Astrocyte (in vitro differentiated cells and primary cell): Measurements from ENCODE around the gene PTPN20. TPM values are rescaled to one million over a fixed set of nuclear protein-coding genes. Genes with fewer than 3 reads are reported as not detected.

Source experiments
- DNase-seq: peaks from one replicate; pipeline ENCODE4 v3.0.0-alpha.2; 2010; ENCODE audit warnings: low read depth
- FAIRE-seq: peaks from 2 replicates; lab custom pipeline; 2011; peaks lifted over from hg19 to GRCh38; lab: Jason Lieb, UNC
- H2AFZ ChIP-seq: 2 replicates; pipeline ENCODE4 v1.6.0; 2012; ENCODE audit warnings: low read depth, low read length, inconsistent platforms
- H3K27ac ChIP-seq: 2 replicates; pipeline ENCODE4 v1.5.1; 2011; ENCODE audit warnings: low read depth, low read length, inconsistent platforms
- H3K27me3 ChIP-seq: 2 replicates; pipeline ENCODE4 v1.6.0; 2011; ENCODE audit warnings: low read length, inconsistent platforms; ENCODE audit not compliant: insufficient read depth
- H3K36me3 ChIP-seq: 2 replicates; pipeline ENCODE4 v1.5.1; 2011; ENCODE audit warnings: low read length, inconsistent platforms; ENCODE audit not compliant: insufficient read depth
- H3K4me1 ChIP-seq: 2 replicates; pipeline ENCODE4 v1.5.1; 2011; ENCODE audit warnings: low read length, inconsistent platforms; ENCODE audit not compliant: insufficient read depth
- H3K4me2 ChIP-seq: 2 replicates; pipeline ENCODE4 v1.6.0; 2012; ENCODE audit warnings: low read length, inconsistent platforms
- H3K4me3 ChIP-seq: 2 replicates; pipeline ENCODE4 v1.5.1; 2011; ENCODE audit warnings: low read depth, mild to moderate bottlenecking, low read length, inconsistent platforms; ENCODE audit not compliant: insufficient read depth
- H3K79me2 ChIP-seq: 2 replicates; pipeline ENCODE4 v1.6.0; 2012; ENCODE audit warnings: mild to moderate bottlenecking, low read length, inconsistent platforms; ENCODE audit not compliant: insufficient read depth
- H3K9ac ChIP-seq: 2 replicates; pipeline ENCODE4 v1.6.0; 2012; ENCODE audit warnings: mild to moderate bottlenecking, low read length, inconsistent platforms
- H3K9me3 ChIP-seq: 2 replicates; pipeline ENCODE4 v1.5.1; 2012; ENCODE audit warnings: low read depth, mild to moderate bottlenecking, low read length, inconsistent platforms; ENCODE audit not compliant: insufficient read depth
- H4K20me1 ChIP-seq: 2 replicates; pipeline ENCODE4 v1.6.0; 2012; ENCODE audit warnings: low read length, inconsistent platforms; ENCODE audit not compliant: insufficient read depth
- H3K27ac Mint-ChIP-seq: one replicate; pipeline ENCODE4 v1.8.0; 2021; ENCODE audit warnings: mild to moderate bottlenecking, mixed read lengths; ENCODE audit not compliant: unreplicated experiment
- H3K27me3 Mint-ChIP-seq: one replicate; pipeline ENCODE4 v1.8.0; 2021; ENCODE audit warnings: low read depth, mixed read lengths; ENCODE audit not compliant: unreplicated experiment
- H3K36me3 Mint-ChIP-seq: one replicate; pipeline ENCODE4 v1.8.0; 2021; ENCODE audit warnings: low read depth, mixed read lengths; ENCODE audit not compliant: unreplicated experiment
- H3K4me1 Mint-ChIP-seq: one replicate; pipeline ENCODE4 v1.8.0; 2021; ENCODE audit warnings: low read depth, mixed read lengths; ENCODE audit not compliant: unreplicated experiment
- H3K4me3 Mint-ChIP-seq: one replicate; pipeline ENCODE4 v1.8.0; 2021; ENCODE audit warnings: mild to moderate bottlenecking, moderate library complexity, mixed read lengths; ENCODE audit not compliant: unreplicated experiment
- H3K9me3 Mint-ChIP-seq: one replicate; pipeline ENCODE4 v1.8.0; 2021; ENCODE audit warnings: mild to moderate bottlenecking, mixed read lengths; ENCODE audit not compliant: unreplicated experiment
- CTCF ChIP-seq: IDR thresholded peaks from 2 replicates; pipeline ENCODE4 v1.5.1; 2011; ENCODE audit warnings: low read depth, mild to moderate bottlenecking, inconsistent platforms, low read length, moderate library complexity; ENCODE audit not compliant: insufficient read depth
- EZH2 ChIP-seq: IDR thresholded peaks from 2 replicates; pipeline ENCODE4 v1.6.1; 2012; ENCODE audit warnings: mild to moderate bottlenecking, low read length, inconsistent platforms; ENCODE audit not compliant: insufficient read depth
- total RNA-seq: library from RNA; stranded (reverse); gene quantifications from 2 replicates; pipeline ENCODE4 v1.2.1, GENCODE V29; 2021

The PTPN20 gene
- total RNA-seq, 1 donor from 2014 or later, result not detected

- Histone ChIP-seq H3K27ac (no peak overlapping the region), H3K4me2 (no peak overlapping the region), H3K36me3 (no peaks in the 10 kb centered on the region), H3K4me3 (no peak overlapping the region), H3K9me3 (no peaks in the 10 kb centered on the region), H3K79me2 (no peaks in the 10 kb centered on the region), H3K4me1 (no peaks in the 10 kb centered on the region), H3K27me3 (peaks cover 3% of the 10 kb centered on the region), H3K9ac (no peak overlapping the region), H4K20me1 (no peaks in the 10 kb centered on the region), H2AFZ (no peak overlapping the region)
- TF ChIP-seq EZH2 (no peak), CTCF (no peak)
- H3K27ac Mint-ChIP-seq, result no peak overlapping the region
- DNase-seq, result no peak
- H3K4me3 Mint-ChIP-seq, result no peak overlapping the region
- no peaks in the 10 kb centered on the region for H3K4me1 Mint-ChIP-seq
- peaks cover 61% of the 10 kb centered on the region for H3K27me3 Mint-ChIP-seq
- H3K9me3 Mint-ChIP-seq, result no peaks in the 10 kb centered on the region
- no peaks in the 10 kb centered on the region for H3K36me3 Mint-ChIP-seq
- FAIRE-seq, result no peak
Observed at GRCh38 chr10:47042199-47042473, 130.9 kb downstream of the PTPN20 start.

- peaks cover 3% of the 10 kb centered on the region for H3K27me3 ChIP-seq
- no peaks in the 10 kb centered on the region for H4K20me1 ChIP-seq
- H3K36me3 Mint-ChIP-seq, result no peaks in the 10 kb centered on the region
- peaks cover 53% of the 10 kb centered on the region for H3K27me3 Mint-ChIP-seq
- no peak for TF ChIP-seq CTCF
- no peak for TF ChIP-seq EZH2
- no peak overlapping the region for H3K4me3 Mint-ChIP-seq
- no peaks in the 10 kb centered on the region for H3K9me3 Mint-ChIP-seq
- no peak for FAIRE-seq
- H3K4me1 ChIP-seq, result no peaks in the 10 kb centered on the region
- no peak for DNase-seq
- H3K4me3 ChIP-seq, result no peak overlapping the region
- H3K36me3 ChIP-seq, result no peaks in the 10 kb centered on the region
- H3K9ac ChIP-seq, result no peak overlapping the region
- H3K4me2 ChIP-seq, result no peak overlapping the region
- no peak overlapping the region for H3K27ac ChIP-seq
- H3K79me2 ChIP-seq, result no peaks in the 10 kb centered on the region
- no peak overlapping the region for H3K27ac Mint-ChIP-seq
- H2AFZ ChIP-seq, result no peak overlapping the region
- H3K9me3 ChIP-seq, result no peaks in the 10 kb centered on the region
- H3K4me1 Mint-ChIP-seq, result no peaks in the 10 kb centered on the region
Observed at GRCh38 chr10:47042780-47043750, 131.8 kb downstream of the PTPN20 start.
